OCI-LY7 (cell line): ENCODE results near the gene PMF1. TPM values are rescaled to one million over a fixed set of nuclear protein-coding genes. Genes with fewer than 3 reads are reported as not detected.

Experiments
- BruUV-seq: library from RNA; stranded (reverse); fragments of 400-500 nt; replicated peaks from 2 replicates; lab custom pipeline; 2021; lab: Mats Ljungman, UMichigan
- CTCF ChIA-PET: fragments of 300-600 bp; sonication (Branson Sonifier 250); formaldehyde crosslinking; loops from one replicate; lab custom pipeline; 2022; ENCODE audit warnings: antibody characterized with exemption; ENCODE audit not compliant: unreplicated experiment; lab: Charles Lee
- POLR2A ChIA-PET: fragments of 300-600 bp; sonication (Branson Sonifier 250); formaldehyde crosslinking; loops from one replicate; lab custom pipeline; 2022; ENCODE audit warnings: antibody characterized with exemption; lab: Charles Lee
- DNase-seq: peaks from one replicate; pipeline ENCODE4 v3.0.0-alpha.2; 2015; ENCODE audit warnings: low spot score
- H2AFZ ChIP-seq: fragments of 200-600 bp; sonication (generic), shearing (Covaris generic); 2 replicates; pipeline ENCODE4 v1.6.1; 2014; ENCODE audit warnings: mild to moderate bottlenecking, antibody characterized with exemption, low read length, moderate library complexity
- H3K27ac ChIP-seq: fragments of 200-600 bp; sonication (generic); 2 replicates; pipeline ENCODE4 v1.5.1; 2014; ENCODE audit warnings: mixed run types, low read depth, mild to moderate bottlenecking, moderate library complexity, low read length, inconsistent platforms; ENCODE audit not compliant: poor library complexity, severe bottlenecking
- H3K36me3 ChIP-seq: fragments of 200-600 bp; sonication (generic); 2 replicates; pipeline ENCODE4 v1.6.1; 2014; ENCODE audit warnings: mild to moderate bottlenecking, antibody characterized with exemption, low read length, moderate library complexity, mixed read lengths; ENCODE audit not compliant: insufficient read depth
- H3K4me1 ChIP-seq: fragments of 200-600 bp; sonication (generic); 2 replicates; pipeline ENCODE4 v1.5.1; 2014; ENCODE audit warnings: mild to moderate bottlenecking, low read length; ENCODE audit not compliant: insufficient read depth, poor library complexity, severe bottlenecking
- H3K4me2 ChIP-seq: fragments of 200-600 bp; sonication (generic); 2 replicates; pipeline ENCODE4 v1.6.1; 2014; ENCODE audit warnings: mild to moderate bottlenecking, low read length
- H3K4me3 ChIP-seq: fragments of 200-600 bp; sonication (generic); 2 replicates; pipeline ENCODE4 v1.5.1; 2014; ENCODE audit warnings: mild to moderate bottlenecking, low read depth, low read length; ENCODE audit not compliant: poor library complexity, severe bottlenecking
- H3K79me2 ChIP-seq: fragments of 200-600 bp; sonication (generic); 2 replicates; pipeline ENCODE4 v1.6.1; 2016; ENCODE audit warnings: low read depth, mild to moderate bottlenecking, low read length, moderate library complexity, mixed read lengths; ENCODE audit not compliant: insufficient read depth
- H3K9me2 ChIP-seq: fragments of 200-600 bp; sonication (generic); 2 replicates; pipeline ENCODE4 v1.6.1; 2016; ENCODE audit warnings: mild to moderate bottlenecking, low read length, mixed read lengths; ENCODE audit not compliant: insufficient read depth
- H3K9me3 ChIP-seq: fragments of 200-600 bp; sonication (generic); 2 replicates; pipeline ENCODE4 v1.6.1; 2014; ENCODE audit warnings: mild to moderate bottlenecking, mixed run types, low read length, mixed read lengths
- H4K20me1 ChIP-seq: fragments of 200-600 bp; sonication (generic); 2 replicates; pipeline ENCODE4 v1.6.1; 2014; ENCODE audit warnings: mild to moderate bottlenecking, antibody characterized with exemption, low read length, moderate library complexity, mixed read lengths; ENCODE audit not compliant: insufficient read depth
- EZH2phosphoT487 ChIP-seq: fragments of 200-600 bp; sonication (generic); IDR thresholded peaks from 2 replicates; pipeline ENCODE4 v1.6.1; 2018; ENCODE audit warnings: low read depth, borderline replicate concordance, mild to moderate bottlenecking, mixed run types, antibody characterized with exemption, low read length, moderate library complexity, mixed read lengths
- intact Hi-C: fragments of 100-400 bp; cut with micrococcal nuclease; formaldehyde crosslinking; loops from one replicate; pipeline ENCODE4 v1.10.0; 2022; ENCODE audit not compliant: unreplicated experiment
- total RNA-seq, 2 experiments: library from RNA; depleted of rRNA in 1 of 2; stranded (reverse); fragments of >200 nt in 1 of 2; shearing (Covaris generic) in 1 of 2; gene quantifications; 2 replicates each; pipeline ENCODE4 v1.2.3, GENCODE V29; 2014 to 2022
- TF ChIP-seq, protein P1 (sequence below): fragments of 200-600 bp; sonication (generic); conservative IDR thresholded peaks from 2 replicates; pipeline ENCODE4 v1.5.1; 2014; ENCODE audit warnings: mild to moderate bottlenecking, antibody characterized with exemption, low read length, moderate library complexity, mixed read lengths

PMF1 gene
- total RNA-seq, 2 experiments from 2014 or later: 67.5 to 82.5 TPM

DNA sequence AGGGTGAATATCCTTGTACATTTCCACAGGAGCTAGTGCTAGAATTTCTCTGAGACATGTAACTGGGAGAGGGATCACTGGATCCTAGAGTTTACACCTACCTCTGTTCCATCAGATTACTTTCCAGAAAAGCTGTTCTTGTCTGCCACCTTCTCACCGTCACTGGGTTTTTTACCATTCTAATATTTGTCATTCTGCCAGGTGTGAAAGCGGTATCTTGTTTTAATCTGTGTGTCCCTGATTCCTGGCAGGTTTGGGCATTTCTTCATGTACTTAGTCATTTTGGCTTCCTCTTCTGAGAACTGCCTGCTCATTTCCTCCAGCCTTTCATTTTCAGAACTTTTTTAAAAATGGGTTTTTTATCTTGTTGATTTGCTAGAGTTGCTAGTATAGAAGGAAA lies 5.1 kb downstream of the PMF1 start:
- H3K4me1 ChIP-seq: peaks cover 9% of the 10 kb centered on the region
- H3K9me3 ChIP-seq: no peaks in the 10 kb centered on the region
- peaks cover 38% of the 10 kb centered on the region for H3K36me3 ChIP-seq
- H3K79me2 ChIP-seq: peaks cover 32% of the 10 kb centered on the region
- no peak overlapping the region for H3K27ac ChIP-seq
- H3K9me2 ChIP-seq: no peaks in the 10 kb centered on the region
- intact Hi-C loops: no loop called here
- H2AFZ ChIP-seq: no peak overlapping the region
- DNase-seq: no peak
- no TSS peak for BruUV-seq
- POLR2A ChIA-PET: interaction anchor here (0.6 to 1.0 kb wide), 2 partner anchors 20 to 23 kb away, joined by 3 to 4 read pairs; no protein-coding TSS in a partner anchor
- CTCF ChIA-PET: no interaction called here
- no peak overlapping the region for H3K4me3 ChIP-seq
- H4K20me1 ChIP-seq: no peaks in the 10 kb centered on the region
- no peak overlapping the region for H3K4me2 ChIP-seq
- no peak for TF ChIP-seq EZH2phosphoT487
- TF ChIP-seq, protein P1, sequence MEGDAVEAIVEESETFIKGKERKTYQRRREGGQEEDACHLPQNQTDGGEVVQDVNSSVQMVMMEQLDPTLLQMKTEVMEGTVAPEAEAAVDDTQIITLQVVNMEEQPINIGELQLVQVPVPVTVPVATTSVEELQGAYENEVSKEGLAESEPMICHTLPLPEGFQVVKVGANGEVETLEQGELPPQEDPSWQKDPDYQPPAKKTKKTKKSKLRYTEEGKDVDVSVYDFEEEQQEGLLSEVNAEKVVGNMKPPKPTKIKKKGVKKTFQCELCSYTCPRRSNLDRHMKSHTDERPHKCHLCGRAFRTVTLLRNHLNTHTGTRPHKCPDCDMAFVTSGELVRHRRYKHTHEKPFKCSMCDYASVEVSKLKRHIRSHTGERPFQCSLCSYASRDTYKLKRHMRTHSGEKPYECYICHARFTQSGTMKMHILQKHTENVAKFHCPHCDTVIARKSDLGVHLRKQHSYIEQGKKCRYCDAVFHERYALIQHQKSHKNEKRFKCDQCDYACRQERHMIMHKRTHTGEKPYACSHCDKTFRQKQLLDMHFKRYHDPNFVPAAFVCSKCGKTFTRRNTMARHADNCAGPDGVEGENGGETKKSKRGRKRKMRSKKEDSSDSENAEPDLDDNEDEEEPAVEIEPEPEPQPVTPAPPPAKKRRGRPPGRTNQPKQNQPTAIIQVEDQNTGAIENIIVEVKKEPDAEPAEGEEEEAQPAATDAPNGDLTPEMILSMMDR: no peak

DNA sequence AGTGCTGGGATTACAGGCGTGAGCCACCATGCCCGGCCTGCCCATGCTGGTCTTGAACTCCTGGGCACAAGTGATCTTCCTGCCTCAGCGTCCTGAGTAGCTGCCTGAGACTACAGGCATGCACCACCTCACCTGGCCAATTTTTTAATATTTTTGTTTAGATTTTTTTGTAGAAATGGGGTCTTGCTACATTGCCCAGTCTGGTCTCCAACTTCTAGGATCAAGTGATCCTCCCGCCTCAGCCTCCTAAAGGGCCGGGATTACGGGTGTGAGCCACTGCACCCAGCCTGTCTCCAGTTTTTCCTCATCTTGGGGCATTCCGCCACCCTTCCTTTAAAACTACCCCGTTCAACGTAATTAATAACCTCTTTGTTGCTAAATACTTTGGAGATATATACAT lies 7.4 kb downstream of the PMF1 start:
- CTCF ChIA-PET: no interaction called here
- Histone ChIP-seq H2AFZ (no peak overlapping the region), H3K27ac (no peak overlapping the region), H3K9me3 (no peaks in the 10 kb centered on the region), H4K20me1 (no peaks in the 10 kb centered on the region), H3K4me2 (no peak overlapping the region), H3K4me1 (no peaks in the 10 kb centered on the region), H3K36me3 (peaks cover 43% of the 10 kb centered on the region), H3K9me2 (no peaks in the 10 kb centered on the region), H3K4me3 (no peak overlapping the region), H3K79me2 (peaks cover 13% of the 10 kb centered on the region)
- intact Hi-C loops: no loop called here
- DNase-seq: no peak
- BruUV-seq: no TSS peak
- TF ChIP-seq, protein P1: no peak
- TF ChIP-seq EZH2phosphoT487: no peak
- POLR2A ChIA-PET: interaction anchor here (0.7 kb wide), 1 partner anchor 338 kb away, joined by 4 read pairs; no protein-coding TSS in a partner anchor

DNA sequence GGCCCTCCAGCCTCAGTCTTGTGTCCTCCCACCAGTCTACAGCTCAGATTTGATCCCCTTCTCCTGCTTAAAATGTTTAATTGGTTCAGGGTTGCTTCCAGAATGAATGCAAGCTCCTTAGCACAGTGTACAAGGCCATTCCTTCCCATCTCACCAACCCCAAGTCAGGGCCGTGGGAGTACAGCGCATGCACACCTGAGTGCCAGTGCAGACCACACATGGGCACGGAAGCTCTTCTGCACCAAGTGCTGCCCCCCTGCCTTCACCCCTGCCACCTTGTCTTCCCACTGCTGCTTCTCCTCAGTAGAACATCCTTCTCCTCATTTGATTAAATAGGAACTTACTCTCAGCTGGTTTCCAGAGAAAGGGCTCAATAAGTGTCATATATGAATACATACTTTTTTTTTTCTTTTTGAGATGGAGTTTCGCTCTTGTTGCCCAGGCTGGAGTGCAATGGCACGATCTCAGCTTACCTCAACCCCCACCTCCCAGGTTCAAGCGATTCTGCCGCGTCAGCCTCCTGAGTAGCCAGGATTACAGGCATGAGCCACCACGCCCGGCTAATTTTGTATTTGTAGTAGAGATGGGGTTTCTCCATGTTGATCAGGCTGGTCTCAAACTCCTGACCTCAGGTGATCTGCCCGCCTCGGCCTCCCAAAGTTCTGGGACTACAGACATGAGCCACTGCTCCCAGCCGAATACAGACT lies 9.3 kb downstream of the PMF1 start:
- BruUV-seq: no TSS peak
- peaks cover 15% of the 10 kb centered on the region for H3K4me1 ChIP-seq
- no peak for DNase-seq
- intact Hi-C loops: no loop called here
- ChIA-PET CTCF (interaction anchor here (0.9 kb wide), 1 partner anchor 9 kb away, joined by 4 read pairs; the partner anchor contains the start of gene PMF1), POLR2A (interaction anchor here (0.6 to 0.7 kb wide), 2 partner anchors 9 kb away, joined by 3 read pairs; partner anchors contain the start of gene PMF1)
- no peak overlapping the region for H2AFZ ChIP-seq
- peaks cover 52% of the 10 kb centered on the region for H3K36me3 ChIP-seq
- H3K79me2 ChIP-seq: 0 out of 2 replicates have a peak, but pooled peaks cover 7% of the 10 kb centered on the region
- no peaks in the 10 kb centered on the region for H3K9me3 ChIP-seq
- H3K4me2 ChIP-seq: no peak overlapping the region
- H3K9me2 ChIP-seq: no peaks in the 10 kb centered on the region
- no peak for TF ChIP-seq EZH2phosphoT487
- TF ChIP-seq, protein P1: no peak
- H3K27ac ChIP-seq: no peak overlapping the region
- no peak overlapping the region for H3K4me3 ChIP-seq
- no peaks in the 10 kb centered on the region for H4K20me1 ChIP-seq
